Sigmoid colon (tissue), 4 donors: Measurements from ENCODE around the gene CAPN5.

ENCODE experiments used
- POLR2AphosphoS5 ChIP-seq, 4 donors: sonication (generic); formaldehyde crosslinking; IDR thresholded peaks; one replicate each; pipeline ENCODE4 v1.6.1; 2017; ENCODE audit warnings: antibody characterized with exemption in 4 of 4
- TF ChIP-seq, protein P1 (sequence below), 4 experiments: fragments of 450-650 bp in 3 of 4; fragments of 200-600 bp in 1 of 4; IDR thresholded peaks; one replicate each; pipeline ENCODE4 v1.5.1; 2016 to 2019; ENCODE audit warnings: antibody characterized with exemption in 4 of 4, mild to moderate bottlenecking in 3 of 4, moderate library complexity in 2 of 4

DNA sequence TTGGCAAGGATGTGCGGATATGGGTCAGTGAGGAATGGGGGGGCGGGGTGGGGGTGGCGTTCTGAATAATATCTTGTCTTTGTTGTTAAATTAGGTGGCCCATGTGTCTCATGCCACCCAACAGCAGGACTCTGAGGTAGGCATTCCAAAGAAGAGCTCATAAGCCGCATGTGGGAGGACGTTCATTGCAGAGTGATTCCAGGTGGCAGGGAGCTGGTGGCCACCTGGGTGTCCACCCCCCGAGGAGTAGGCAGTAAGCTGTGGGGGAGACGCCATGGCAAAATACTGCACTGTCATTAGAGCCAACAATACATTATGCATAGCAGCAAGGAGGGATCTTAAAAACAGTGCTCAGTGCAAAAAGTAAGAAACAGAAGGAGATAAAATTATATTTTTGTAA is 14.3 kb upstream of the CAPN5 start:
- TF ChIP-seq, protein P1, sequence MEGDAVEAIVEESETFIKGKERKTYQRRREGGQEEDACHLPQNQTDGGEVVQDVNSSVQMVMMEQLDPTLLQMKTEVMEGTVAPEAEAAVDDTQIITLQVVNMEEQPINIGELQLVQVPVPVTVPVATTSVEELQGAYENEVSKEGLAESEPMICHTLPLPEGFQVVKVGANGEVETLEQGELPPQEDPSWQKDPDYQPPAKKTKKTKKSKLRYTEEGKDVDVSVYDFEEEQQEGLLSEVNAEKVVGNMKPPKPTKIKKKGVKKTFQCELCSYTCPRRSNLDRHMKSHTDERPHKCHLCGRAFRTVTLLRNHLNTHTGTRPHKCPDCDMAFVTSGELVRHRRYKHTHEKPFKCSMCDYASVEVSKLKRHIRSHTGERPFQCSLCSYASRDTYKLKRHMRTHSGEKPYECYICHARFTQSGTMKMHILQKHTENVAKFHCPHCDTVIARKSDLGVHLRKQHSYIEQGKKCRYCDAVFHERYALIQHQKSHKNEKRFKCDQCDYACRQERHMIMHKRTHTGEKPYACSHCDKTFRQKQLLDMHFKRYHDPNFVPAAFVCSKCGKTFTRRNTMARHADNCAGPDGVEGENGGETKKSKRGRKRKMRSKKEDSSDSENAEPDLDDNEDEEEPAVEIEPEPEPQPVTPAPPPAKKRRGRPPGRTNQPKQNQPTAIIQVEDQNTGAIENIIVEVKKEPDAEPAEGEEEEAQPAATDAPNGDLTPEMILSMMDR (IDR thresholded peaks at IDR 0.05): no peak
- no peak for TF ChIP-seq POLR2AphosphoS5 (IDR thresholded peaks at IDR 0.05)
